ENCODE measurements around the gene IMPG2. TPM values are rescaled to one million over a fixed set of nuclear protein-coding genes. Genes with fewer than 3 reads are reported as not detected.

Gene IMPG2
- total RNA-seq, 1 experiment from 2014 or later = 0.04 TPM

- no peaks in the 10 kb centered on the region for H3K9me3 Mint-ChIP-seq
- Histone ChIP-seq H3K27me3 (ENCODE audit: insufficient read depth, low read length) (no peaks in the 10 kb centered on the region), H4K91ac (ENCODE audit: insufficient read length, low read depth, low read length) (no peak overlapping the region), H3K23ac (ENCODE audit: insufficient read length, low read depth, low read length) (no peak overlapping the region), H3K23me2 (ENCODE audit: insufficient read length, low read depth, low read length, poor library complexity, severe bottlenecking) (no peaks in the 10 kb centered on the region), H3T11ph (ENCODE audit: low read length) (no peak overlapping the region), H2BK20ac (ENCODE audit: low read depth, low read length, poor library complexity, severe bottlenecking) (no peak overlapping the region), H2BK5ac (ENCODE audit: insufficient read length, low read length) (no peak overlapping the region), H3K56ac (ENCODE audit: insufficient read length, low read depth, low read length) (no peak overlapping the region), H2AFZ (ENCODE audit: low read length) (no peak overlapping the region), H2AK5ac (ENCODE audit: insufficient read length, low read length) (no peak overlapping the region), H3K14ac (ENCODE audit: insufficient read depth, low read length) (no peak overlapping the region), H4K8ac (replicated peaks; ENCODE audit: insufficient read length, low read depth, low read length) (no peak overlapping the region), H4K5ac (ENCODE audit: insufficient read length, low read depth, low read length) (no peak overlapping the region), H3K79me1 (ENCODE audit: insufficient read depth, low read depth, low read length, poor library complexity, severe bottlenecking) (no peaks in the 10 kb centered on the region), H2BK120ac (ENCODE audit: low read depth, low read length, poor library complexity, severe bottlenecking) (no peak overlapping the region), H2BK15ac (ENCODE audit: low read depth, low read length) (no peak overlapping the region), H4K20me1 (ENCODE audit: control insufficient read depth, insufficient read depth, insufficient read length) (no peaks in the 10 kb centered on the region), H3K27ac (ENCODE audit: insufficient read length, low read depth, low read length) (no peak overlapping the region), H3K79me2 (ENCODE audit: insufficient read depth, low read length) (no peaks in the 10 kb centered on the region), H3K18ac (ENCODE audit: insufficient read length, low read depth, low read length) (no peak overlapping the region), H2BK12ac (ENCODE audit: insufficient read length, low read depth, low read length) (no peak overlapping the region), H3K9me3 (ENCODE audit: control insufficient read depth, low read depth, low read length) (no peaks in the 10 kb centered on the region), H3K4ac (ENCODE audit: low read depth, low read length) (no peak overlapping the region), H3K4me1 (ENCODE audit: insufficient read depth, low read length) (peaks cover 2% of the 10 kb centered on the region; the same call in 1 of the 2 replicates), H3K9ac (ENCODE audit: extremely low read depth, insufficient read length, low read length) (no peak overlapping the region), H3K4me2 (ENCODE audit: insufficient read depth, insufficient read length, low read length) (no peak overlapping the region)
- TF ChIP-seq CTCF (conservative IDR thresholded peaks at IDR 0.05) = no peak
- H3K4me1 Mint-ChIP-seq = peaks cover 9 to 10% of the 10 kb centered on the region in 2 experiments
- DNase-seq = no peak
- no peaks in the 10 kb centered on the region for H3K36me3 Mint-ChIP-seq (ENCODE audit: insufficient read depth in 1 of 3, low read depth in 3 of 3)
- H3K4me3 Mint-ChIP-seq = no peak overlapping the region
- H3K27ac Mint-ChIP-seq = no peak overlapping the region
- WGBS (ENCODE audit: extremely low coverage, insufficient read length, low lambda C conversion rate) = no CpG with 5 or more reads among the region's 1 CpG
- no peaks in the 10 kb centered on the region; the same call in 1 of the 2 replicates for H3K27me3 Mint-ChIP-seq (ENCODE audit: low read depth)
Measured at GRCh38 chr3:101202640-101203039, 117.7 kb downstream of the IMPG2 start.

Data from H9 (cell line).